GM19328 (cell line): Measurements from ENCODE around the gene SLC24A5.

Experiments
- ATAC-seq: cut with Tn5 transposase; IDR thresholded peaks from one replicate; pipeline ENCODE4 v1.9.1; 2021; ENCODE audit warnings: mild to moderate bottlenecking, moderate library complexity; ENCODE audit not compliant: unreplicated experiment

The SLC24A5 gene

DNA sequence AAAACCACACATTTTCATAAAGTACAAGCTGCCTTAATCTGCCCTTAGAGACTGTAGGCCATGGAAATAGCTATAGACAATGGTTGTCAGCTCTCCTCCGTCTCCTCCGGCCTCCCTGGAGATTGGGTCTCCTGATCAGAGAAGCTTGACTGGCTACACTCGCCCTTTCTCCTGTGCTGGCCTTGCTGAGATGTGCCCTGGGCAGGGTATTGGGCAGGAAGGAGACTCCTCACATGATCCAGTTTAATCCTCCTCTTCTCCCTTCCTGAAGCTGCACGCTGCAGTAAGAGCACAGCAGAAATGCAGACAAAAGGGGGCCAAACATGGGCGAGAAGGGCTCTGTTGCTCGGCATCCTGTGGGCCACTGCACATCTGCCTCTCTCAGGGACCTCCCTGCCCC, at the start of gene SLC24A5:
Gene SLC24A5, plus strand, starts transcription at position 246 of the 400 bp plus-strand sequence. Its CDS starts 55 bp downstream, at position 301.
- no peak for ATAC-seq

- no peak for ATAC-seq
Measured at GRCh38 chr15:48072941-48073340, 47.8 kb upstream of the SLC24A5 start.

DNA sequence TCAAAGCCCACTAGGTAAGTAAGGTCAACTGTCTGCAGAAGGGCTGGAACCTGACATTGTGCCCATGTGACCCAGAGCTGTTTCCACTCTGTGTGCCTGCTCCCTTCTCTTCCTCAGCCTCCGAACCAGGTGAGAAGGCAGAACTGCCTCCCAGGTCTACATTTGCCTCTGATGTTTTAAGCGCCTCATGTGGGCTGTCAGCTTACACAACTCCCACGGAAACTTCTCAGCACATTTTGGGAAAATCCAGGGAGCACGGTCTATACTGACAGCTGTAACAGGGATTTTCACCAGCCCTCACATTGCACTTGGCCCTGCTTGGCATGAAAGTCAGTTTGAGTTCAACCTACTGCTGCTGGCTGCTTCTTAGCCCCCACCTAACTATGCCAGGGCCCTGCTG, 46.9 kb upstream of the SLC24A5 start:
- ATAC-seq: no peak

DNA sequence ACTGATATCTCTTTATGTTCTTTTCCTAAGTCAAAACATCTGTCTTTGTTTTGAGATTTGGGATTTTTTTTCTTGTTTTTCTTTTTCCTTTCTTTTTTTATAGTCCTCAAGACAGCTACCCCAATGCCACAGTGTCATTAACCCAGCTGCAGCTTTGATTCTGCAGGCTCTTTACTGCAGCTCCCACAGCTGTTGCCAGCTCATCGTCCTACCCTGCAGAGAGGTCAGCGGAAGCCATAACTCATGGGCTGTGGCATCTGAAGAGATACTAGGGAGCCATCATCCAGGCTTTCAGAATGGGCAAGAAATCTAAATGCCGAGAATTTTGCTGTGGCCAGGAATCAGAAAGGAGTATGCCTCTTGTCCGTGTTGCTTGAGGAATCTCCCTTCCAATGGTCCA, 44.3 kb upstream of the SLC24A5 start:
- no peak for ATAC-seq

GRCh38 chr15:48077616-48078184, 43.1 kb upstream of the SLC24A5 start:
- no peak for ATAC-seq

DNA sequence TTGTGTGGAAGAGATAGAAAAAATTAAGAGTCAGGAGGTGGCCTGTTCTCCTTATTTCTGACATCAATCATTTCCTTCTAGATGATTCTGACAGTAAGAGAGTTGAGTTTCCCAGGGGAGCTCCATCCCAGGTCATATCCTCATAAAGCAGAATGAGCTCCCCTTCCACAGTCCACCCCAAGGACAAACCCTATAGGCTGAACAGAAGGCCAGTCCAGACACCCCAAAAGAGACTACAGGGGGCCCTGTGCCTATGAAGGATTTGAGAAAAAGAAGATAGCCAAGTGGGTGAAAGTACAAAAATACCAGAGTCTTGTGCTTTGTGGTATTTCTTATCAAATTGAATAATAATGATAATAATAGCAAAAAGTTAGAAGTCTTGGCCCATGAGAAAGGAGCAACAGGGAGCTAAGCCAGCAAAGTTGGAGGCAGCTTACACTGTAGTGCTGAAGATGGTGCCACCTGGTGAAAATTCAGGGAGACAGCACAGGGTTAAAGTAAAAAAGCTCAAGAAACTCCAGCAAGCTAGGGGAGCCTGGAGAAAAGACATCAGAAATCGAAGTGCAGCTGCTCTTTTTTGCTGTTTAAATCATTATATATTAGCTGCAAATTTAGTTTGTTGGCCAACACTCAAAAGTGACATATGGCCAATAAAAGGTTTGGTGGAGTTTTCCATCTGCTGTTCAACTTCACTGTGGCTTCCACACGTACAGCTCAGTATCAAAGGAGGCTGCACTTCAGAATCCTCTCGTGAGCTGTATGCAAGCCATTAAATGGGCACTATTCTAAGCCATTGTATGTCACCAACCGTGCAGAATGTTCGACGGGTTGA, 35.8 kb upstream of the SLC24A5 start:
- no peak for ATAC-seq

GRCh38 chr15:48085591-48085930, 35.2 kb upstream of the SLC24A5 start:
- ATAC-seq: no peak

- no peak for ATAC-seq
Measured at GRCh38 chr15:48086133-48086532, 34.7 kb upstream of the SLC24A5 start.

GRCh38 chr15:48086576-48086975, 34.2 kb upstream of the SLC24A5 start:
- no peak for ATAC-seq

GRCh38 chr15:48087844-48088243, 32.9 kb upstream of the SLC24A5 start:
- no peak for ATAC-seq

GRCh38 chr15:48089702-48090101, 31.1 kb upstream of the SLC24A5 start:
- ATAC-seq: no peak

DNA sequence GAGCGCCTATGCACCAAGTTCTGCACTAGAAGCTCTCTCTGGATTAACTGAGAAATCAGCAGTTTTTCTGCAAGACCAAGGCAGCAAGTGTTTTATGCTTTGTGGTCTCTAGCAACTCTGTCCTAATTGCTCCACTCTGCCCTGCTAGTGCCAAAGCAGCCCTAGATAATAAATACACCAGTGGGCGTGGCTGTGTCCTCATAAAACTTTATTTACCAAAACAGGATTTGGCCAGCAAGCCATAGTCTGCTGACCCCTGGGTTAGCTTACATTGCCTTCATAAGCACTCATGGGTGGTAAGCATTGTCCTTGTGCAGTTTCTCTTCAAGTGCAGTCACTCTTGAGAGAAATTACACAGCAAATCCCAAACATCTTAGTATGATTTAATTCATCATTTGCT, 30.7 kb upstream of the SLC24A5 start:
- ATAC-seq: no peak

DNA sequence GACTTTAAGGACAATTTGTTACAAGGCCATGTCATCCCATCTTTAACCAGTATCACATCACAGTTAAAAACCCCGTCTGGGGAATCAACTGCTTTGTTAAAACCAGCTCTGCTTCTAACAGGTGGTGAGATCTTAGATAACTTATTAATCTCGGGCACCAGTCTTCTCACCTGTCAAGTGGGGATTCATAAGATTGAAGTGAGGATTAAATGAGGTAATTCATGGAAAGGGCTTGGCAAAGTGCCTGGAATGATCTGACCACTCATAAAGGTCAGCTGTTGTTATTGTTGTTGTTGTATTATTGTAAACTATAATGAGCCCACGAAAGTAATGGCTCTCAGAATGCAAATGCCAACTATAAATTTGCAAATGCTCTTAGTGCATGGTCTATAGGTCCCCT, 30.1 kb upstream of the SLC24A5 start:
- no peak for ATAC-seq

DNA sequence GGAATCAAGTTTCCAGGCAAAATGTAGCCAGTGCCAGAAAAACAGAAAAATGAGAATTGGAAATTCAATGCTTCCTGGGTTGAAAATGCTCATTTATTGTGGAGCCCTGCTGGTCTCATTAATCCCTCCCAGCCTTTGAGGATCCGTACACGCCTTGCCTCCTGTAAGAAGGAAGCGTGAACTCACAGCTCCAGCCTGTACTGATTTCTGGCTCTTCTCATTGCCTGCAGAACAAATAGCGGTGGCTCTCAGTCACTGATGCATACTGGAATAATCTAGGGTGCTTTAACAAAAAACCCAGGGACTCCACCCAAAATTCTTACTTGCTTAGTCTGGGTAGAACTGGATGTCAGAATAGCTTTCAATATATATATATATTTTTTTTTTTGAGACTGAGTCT, 29.3 kb upstream of the SLC24A5 start:
- no peak for ATAC-seq

GRCh38 chr15:48096355-48096786, 24.4 kb upstream of the SLC24A5 start:
- no peak for ATAC-seq

DNA sequence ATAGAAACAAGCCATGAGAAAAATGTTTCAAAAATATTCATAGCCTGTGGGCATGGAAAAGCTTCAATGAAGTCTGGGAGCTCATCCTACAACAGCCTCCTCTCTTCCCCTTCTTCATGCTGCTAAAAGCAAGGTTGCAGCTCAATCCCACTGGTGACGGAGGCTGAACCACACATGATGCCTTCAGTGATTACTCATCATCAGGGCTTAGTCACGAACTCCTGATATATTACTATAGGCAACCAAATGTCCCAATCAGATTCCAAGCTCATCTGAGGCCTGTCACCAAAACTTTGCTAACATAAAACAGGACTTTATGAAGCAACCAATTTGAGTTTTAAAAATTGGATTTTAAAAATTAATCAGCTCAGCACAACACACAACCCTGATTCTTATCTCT, 24.0 kb upstream of the SLC24A5 start:
- ATAC-seq: no peak

DNA sequence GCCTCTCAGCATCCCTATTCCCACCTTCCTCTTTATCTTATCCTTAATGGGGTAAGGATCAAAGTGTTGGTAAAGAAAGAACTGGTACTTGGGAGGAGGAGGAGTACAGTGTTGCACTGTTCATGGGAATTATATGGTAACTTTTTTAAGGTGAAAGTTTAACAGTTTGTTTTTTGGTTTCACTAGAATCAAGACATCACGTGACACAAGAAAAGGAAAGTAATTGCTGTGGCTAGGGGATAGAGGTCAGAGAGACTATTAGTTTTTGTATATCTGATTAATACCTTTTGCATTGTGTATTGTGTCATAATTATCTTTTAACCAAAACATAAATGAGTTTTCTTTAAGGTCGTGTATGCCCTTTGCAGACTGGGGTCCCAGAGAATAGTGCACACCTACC, 23.5 kb upstream of the SLC24A5 start:
- ATAC-seq: no peak

DNA sequence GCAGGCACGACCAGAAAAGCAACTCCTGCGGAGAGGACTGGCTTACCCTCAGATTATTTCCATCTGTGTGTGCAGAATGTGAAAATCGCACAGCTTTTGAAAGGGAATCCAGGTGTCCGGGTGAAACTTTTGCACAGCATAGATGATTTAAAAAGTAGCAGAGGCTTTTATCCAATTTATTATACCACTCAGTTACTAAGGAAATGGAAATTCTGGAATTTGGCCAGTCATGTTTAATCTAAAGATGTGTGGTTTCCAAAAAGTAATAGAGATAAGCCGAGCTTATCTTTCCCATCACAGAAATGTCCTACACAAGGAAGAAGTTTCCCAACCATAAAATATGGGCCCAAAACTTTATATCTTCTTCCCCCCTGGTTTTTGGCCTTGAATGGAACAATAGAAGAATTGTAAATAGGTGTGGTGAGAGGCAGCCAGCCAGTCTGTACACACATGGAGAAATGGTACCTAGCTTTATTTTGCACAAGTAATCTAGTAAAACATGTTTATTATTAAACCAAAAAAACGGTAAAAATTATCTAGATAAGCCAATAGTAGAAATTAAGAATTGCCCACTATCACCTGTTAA, 19.3 kb upstream of the SLC24A5 start:
- no peak for ATAC-seq

- ATAC-seq: no peak
Measured at GRCh38 chr15:48102167-48102566, 18.6 kb upstream of the SLC24A5 start.

DNA sequence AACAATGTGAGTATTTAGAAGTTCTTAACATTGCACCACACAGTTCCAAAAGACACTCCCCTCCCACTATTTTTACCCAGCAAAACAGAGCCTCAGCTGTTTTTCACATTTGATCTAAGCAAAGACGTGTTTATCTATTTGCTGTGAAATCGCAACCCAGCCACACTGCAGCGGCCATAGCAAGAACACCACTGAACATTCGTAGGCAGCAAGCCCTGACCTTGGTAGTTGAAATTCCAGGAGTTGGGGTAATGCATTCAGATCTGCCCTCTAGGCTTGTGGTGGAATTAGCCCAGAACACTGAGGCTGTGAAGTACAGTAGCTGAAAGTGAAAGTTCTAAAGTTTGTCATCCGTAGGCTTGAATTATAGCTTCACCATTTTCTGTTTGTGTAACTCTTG, 17.1 kb upstream of the SLC24A5 start:
- no peak for ATAC-seq

DNA sequence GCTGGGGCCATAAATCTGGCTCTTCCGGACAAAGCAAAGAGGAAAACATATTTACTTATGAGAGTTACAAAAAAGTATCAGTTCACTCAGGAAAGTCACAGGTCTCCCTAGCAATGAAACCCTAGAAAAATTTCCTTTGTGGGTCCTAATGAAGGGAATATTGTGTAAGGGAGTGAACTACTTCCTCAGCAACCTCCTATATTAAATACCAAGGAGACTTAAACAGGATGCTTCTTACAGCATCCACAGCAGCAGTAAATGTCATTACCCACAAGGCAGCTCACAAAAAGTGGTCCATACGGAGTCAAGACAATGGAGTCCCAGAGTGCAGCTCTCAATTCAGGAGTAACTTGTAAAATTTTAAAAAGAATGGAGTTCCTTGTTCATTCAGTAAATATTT, 14.9 kb upstream of the SLC24A5 start:
- no peak for ATAC-seq

GRCh38 chr15:48109212-48109611, 11.6 kb upstream of the SLC24A5 start:
- ATAC-seq: no peak
